GM18508 (cell line): ENCODE results near the gene TGM2.
"Not testable (repeated sequence)": the region's sequence is repeated elsewhere in the genome, so short reads cannot be mapped to it uniquely, and the experiment has no call there.

ENCODE experiments used
- ATAC-seq: cut with Tn5 transposase; IDR thresholded peaks from one replicate; pipeline ENCODE4 v1.9.1; 2021; ENCODE audit warnings: moderate number of reproducible peaks; ENCODE audit not compliant: insufficient read depth, unreplicated experiment

Gene TGM2

DNA sequence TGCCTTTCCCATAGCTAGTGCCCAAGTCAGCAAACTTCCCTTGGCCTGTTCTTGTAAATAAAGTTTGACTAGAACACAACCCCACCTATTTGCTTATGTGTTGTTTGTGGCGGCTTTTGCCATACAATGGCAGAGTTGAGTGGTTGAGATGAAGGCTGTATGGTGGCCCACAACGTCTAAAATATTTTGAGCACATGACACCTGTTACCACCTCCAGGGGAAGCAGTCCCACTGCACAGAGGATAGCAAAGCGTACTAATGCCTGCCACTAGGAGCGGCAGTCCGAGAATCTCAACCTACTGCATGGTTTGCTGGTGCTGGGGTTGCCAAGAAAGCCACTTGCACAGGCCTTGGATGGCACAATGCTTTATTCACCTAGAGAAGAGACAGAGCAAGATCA, 58.6 kb downstream of the TGM2 start:
- ATAC-seq: no peak

GRCh38 chr20:38104285-38104684, 60.8 kb downstream of the TGM2 start:
- ATAC-seq: no peak

GRCh38 chr20:38102206-38102605, 62.9 kb downstream of the TGM2 start:
- not testable (repeated sequence) for ATAC-seq

- no peak for ATAC-seq
These were observed 66.1 kb downstream of the TGM2 start for GRCh38 chr20:38098952-38099351.

- no peak for ATAC-seq
These were observed 69.9 kb downstream of the TGM2 start for GRCh38 chr20:38095017-38095686.

DNA sequence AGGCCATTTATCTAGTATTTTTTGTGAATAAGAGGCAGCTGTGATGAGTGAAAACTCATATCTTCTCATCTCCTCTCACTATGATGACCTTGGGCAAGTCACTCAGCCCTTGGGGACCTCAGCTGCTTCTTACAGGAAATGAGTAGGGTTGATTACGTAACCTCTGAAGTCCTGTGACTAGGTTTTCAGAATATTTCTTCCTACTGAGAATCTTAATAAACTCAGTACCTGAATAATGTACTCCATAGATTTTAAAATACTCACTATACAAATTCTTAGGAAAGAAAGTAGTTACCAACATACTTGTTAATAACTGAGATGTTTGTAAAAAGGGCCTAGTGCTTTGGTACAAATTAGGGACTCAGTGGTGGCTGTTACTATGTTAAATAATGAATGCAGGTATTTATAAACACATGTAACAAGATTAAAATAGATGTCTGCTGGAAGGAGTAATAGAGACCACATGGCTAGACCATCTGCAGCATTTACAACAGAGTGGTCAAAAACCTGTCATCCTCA, 70.6 kb downstream of the TGM2 start:
- ATAC-seq: no peak

DNA sequence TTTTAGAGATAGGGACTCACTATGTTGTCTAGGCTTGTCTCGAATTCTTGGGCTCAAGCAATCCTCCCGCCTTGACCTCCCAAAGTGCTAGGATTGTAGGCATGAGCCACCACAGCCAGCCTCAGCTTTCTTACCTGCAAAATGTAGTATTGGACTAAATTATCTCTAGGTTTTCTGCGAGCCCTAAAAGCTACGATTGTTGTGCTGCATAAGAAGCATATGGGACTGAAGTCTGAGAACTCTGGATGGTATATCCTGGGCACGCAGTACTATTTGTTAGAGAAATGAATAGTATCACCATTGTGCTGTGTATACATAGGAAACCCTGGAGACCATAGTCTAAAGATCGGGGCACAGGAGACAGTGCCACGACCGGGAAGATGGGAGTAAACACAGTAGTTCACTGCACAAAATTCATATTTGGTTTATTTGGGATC, 71.4 kb downstream of the TGM2 start:
- ATAC-seq: no peak

- no peak for ATAC-seq
These were observed 72.2 kb downstream of the TGM2 start for GRCh38 chr20:38092915-38093314.

- no peak for ATAC-seq
These were observed 72.7 kb downstream of the TGM2 start for GRCh38 chr20:38092260-38092857.

- ATAC-seq: no peak
These were observed 73.4 kb downstream of the TGM2 start for GRCh38 chr20:38091441-38092216.

GRCh38 chr20:38090061-38090460, 75.0 kb downstream of the TGM2 start:
- no peak for ATAC-seq

GRCh38 chr20:38089500-38089899, 75.6 kb downstream of the TGM2 start:
- ATAC-seq: no peak

DNA sequence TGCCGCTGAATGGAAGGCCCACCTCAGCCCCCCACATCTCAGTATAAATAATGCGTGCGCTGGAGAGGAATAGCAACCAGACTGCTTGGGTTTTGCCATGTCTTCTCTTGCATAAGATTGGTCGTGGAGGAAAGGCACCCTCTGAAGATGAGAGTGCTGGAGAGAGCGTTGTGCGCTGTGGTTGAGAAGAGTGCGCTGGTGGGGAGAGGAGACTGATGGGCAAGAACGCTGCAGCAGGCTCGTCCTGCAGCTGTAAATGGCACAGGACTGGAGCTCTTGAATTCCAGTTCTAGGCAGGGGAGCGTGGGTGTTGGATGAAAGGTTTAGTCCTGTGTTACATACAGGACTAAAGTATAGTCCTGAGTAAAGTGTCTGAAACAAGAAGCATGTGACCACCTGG, 80.0 kb downstream of the TGM2 start:
- no peak for ATAC-seq

DNA sequence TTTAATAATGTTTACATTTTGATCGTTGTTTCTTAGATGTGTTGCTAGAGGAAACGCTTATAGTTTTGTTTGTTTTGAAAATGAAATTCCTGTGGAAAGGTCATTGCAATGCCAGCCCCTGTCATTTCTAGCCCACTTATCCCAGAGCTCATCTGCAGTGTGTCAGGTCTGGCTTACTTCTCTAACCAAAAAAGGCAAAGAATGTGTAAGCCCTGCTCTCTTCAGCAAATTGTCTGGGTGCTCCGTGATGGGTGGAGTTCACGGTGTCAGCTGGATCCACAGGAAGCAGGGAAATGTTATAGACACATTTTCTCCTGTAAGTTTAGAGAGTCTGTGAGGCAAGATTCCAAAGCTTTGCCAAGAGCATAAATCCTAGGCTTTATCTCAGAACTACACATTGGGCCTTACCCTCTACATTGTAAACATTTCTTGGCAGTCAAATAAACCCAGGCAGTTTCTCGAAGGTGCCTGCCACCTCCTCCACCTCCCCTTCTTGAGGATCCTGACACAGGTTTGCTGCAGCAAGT, 80.6 kb downstream of the TGM2 start:
- ATAC-seq: no peak

DNA sequence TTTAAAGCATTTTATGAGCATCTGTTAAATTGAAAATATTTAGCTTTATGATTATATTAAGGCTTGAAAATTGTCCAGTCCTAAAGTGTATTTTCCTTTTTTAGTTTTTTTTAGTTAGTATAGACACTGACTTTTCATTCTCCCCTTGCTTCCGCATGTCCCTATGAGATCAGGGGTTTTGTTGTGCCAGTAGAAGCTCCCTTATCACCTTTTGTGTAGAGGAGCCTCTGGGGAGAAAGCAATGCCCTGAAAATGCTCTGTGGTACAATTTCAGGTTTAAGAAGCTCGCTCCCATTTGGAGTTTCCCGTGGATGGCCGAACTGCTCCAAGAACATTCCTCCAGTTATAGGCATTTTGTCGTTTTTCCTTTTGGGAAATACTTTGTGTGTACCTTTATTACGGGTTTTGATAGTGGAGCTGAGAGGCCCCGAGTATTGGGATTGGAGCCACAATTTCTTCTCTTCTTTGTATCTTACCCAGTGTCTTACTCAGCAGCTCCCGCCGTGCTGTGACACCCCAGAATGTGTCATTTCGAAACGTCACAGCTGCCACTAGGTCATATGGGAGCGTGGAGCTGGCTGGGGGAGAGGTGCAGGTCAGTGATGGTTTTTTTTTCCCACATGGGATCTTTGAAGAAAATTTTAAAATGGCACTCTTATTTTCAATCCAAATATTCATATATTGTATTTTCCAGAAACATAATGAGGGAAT, 81.6 kb downstream of the TGM2 start:
- ATAC-seq: no peak

GRCh38 chr20:38082894-38083293, 82.2 kb downstream of the TGM2 start:
- ATAC-seq: no peak

GRCh38 chr20:38081575-38081974, 83.5 kb downstream of the TGM2 start:
- no peak for ATAC-seq

GRCh38 chr20:38079353-38079752, 85.7 kb downstream of the TGM2 start:
- ATAC-seq: no peak

DNA sequence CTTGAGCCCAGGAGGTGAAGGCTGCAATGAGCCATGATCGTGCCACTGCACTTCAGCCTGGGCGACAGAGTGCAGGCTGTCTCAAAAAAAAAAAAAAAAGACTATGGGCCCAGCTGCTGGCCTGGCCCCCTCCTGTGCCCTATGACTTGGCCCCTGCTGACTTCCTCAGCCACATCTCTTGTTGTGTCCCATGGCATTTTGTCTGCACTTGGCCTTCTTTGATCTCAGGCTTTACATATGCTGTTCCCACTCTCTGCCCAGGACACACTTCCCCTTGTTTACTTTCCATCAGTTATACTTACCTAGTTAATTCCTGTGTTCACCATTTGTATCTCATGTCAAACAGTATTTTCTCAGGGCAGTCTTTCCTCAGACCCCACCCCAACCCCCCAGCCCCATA, 87.0 kb downstream of the TGM2 start:
- no peak for ATAC-seq
